ENCODE results near the gene MAPK8IP1. TPM values are rescaled to one million over a fixed set of nuclear protein-coding genes. Genes with fewer than 3 reads are reported as not detected.
A peak's percentile ranks its signal among the peaks of the same experiment; 100 is the strongest.
"Not testable (repeated sequence)": the region's sequence is repeated elsewhere in the genome, so short reads cannot be mapped to it uniquely, and the experiment has no call there.

MAPK8IP1 gene
- total and polyA plus RNA-seq, 4 donors = 4.7 to 15.4 (median 5.7) TPM

GRCh38 chr11:45905095-45905494, 19.6 kb downstream of the MAPK8IP1 start:
- no peak for ATAC-seq (ENCODE audit: insufficient read depth, low FRiP score)
- no peak for DNase-seq
- Histone ChIP-seq H3K9ac (ENCODE audit: insufficient read depth in 1 of 2, low read length in 2 of 2) (no peak overlapping the region), H3K9me3 (ENCODE audit: control insufficient read depth in 4 of 4, insufficient read depth in 3 of 4, low read length in 3 of 4) (no peaks in the 10 kb centered on the region), H3K4me3 (no peak overlapping the region), H3K4me1 (ENCODE audit: control insufficient read depth in 5 of 5, insufficient read depth in 5 of 5, low read length in 5 of 5) (peaks cover 0 to 26% (median 6%) of the 10 kb centered on the region in 5 donors), H3K27ac (ENCODE audit: low read depth in 1 of 2, low read length in 1 of 2) (no peak overlapping the region), H3K36me3 (ENCODE audit: control insufficient read depth in 4 of 4, insufficient read depth in 4 of 4, low read length in 4 of 4) (peaks cover 0 to 16% (median 3%) of the 10 kb centered on the region in 4 donors), H3K27me3 (ENCODE audit: control insufficient read depth in 3 of 3, insufficient read depth in 3 of 3, low read length in 2 of 3) (no peaks in the 10 kb centered on the region)
- TF ChIP-seq CTCF (IDR thresholded peaks at IDR 0.05; ENCODE audit: control extremely low read depth, extremely low read depth) = no peak
- WGBS, 2 donors = 93 to 96% methylated on average over 19 of the region's 19 CpGs

GRCh38 chr11:45905576-45905975, 20.1 kb downstream of the MAPK8IP1 start:
- not testable (repeated sequence) for H3K9me3 ChIP-seq (ENCODE audit: control insufficient read depth in 4 of 4, insufficient read depth in 3 of 4, low read length in 3 of 4); H3K27me3 ChIP-seq (ENCODE audit: control insufficient read depth in 3 of 3, insufficient read depth in 3 of 3, low read length in 2 of 3); H3K4me3 ChIP-seq; H3K27ac ChIP-seq (ENCODE audit: low read depth in 1 of 2, low read length in 1 of 2); H3K9ac ChIP-seq (ENCODE audit: insufficient read depth in 1 of 2, low read length in 2 of 2); DNase-seq; ATAC-seq (ENCODE audit: insufficient read depth, low FRiP score)
- Histone ChIP-seq H3K4me1 (ENCODE audit: control insufficient read depth in 5 of 5, insufficient read depth in 5 of 5, low read length in 5 of 5) (peaks cover 0 to 23% (median 2%) of the 10 kb centered on the region in 5 donors), H3K36me3 (ENCODE audit: control insufficient read depth in 4 of 4, insufficient read depth in 4 of 4, low read length in 4 of 4) (peaks cover 0 to 21% (median 4%) of the 10 kb centered on the region in 4 donors)
- 48 to 65% methylated on average over 6 of the region's 6 CpGs for WGBS, 2 donors

- H3K4me1 ChIP-seq (ENCODE audit: control insufficient read depth in 5 of 5, insufficient read depth in 5 of 5, low read length in 5 of 5) = peaks cover 0 to 17% (median 0%) of the 10 kb centered on the region in 5 donors
- DNase-seq = peak in 1 of 3 donors; percentile 12
- H3K27ac ChIP-seq (ENCODE audit: low read depth in 1 of 2, low read length in 1 of 2) = no peak overlapping the region
- no peak for TF ChIP-seq CTCF (IDR thresholded peaks at IDR 0.05; ENCODE audit: control extremely low read depth, extremely low read depth)
- no peak for ATAC-seq (ENCODE audit: insufficient read depth, low FRiP score)
- H3K27me3 ChIP-seq (ENCODE audit: control insufficient read depth in 3 of 3, insufficient read depth in 3 of 3, low read length in 2 of 3) = no peaks in the 10 kb centered on the region
- no peak overlapping the region for H3K4me3 ChIP-seq
- no peak overlapping the region for H3K9ac ChIP-seq (ENCODE audit: insufficient read depth in 1 of 2, low read length in 2 of 2)
- no peaks in the 10 kb centered on the region for H3K9me3 ChIP-seq (ENCODE audit: control insufficient read depth in 4 of 4, insufficient read depth in 3 of 4, low read length in 3 of 4)
- 68 to 70% methylated on average over 19 of the region's 19 CpGs for WGBS, 2 donors
- peaks cover 0 to 27% (median 5%) of the 10 kb centered on the region in 4 donors for H3K36me3 ChIP-seq (ENCODE audit: control insufficient read depth in 4 of 4, insufficient read depth in 4 of 4, low read length in 4 of 4)
Observed at GRCh38 chr11:45906096-45906682, 20.7 kb downstream of the MAPK8IP1 start.

GRCh38 chr11:45906965-45907611, 21.6 kb downstream of the MAPK8IP1 start, which contains the start of gene FREY1:
Gene FREY1 (minus strand): TSS chr11:45907271. CDS start chr11:45907245, 26 bp downstream.
- no peak within 1 kb of the TSS for H3K27ac ChIP-seq (ENCODE audit: low read depth in 1 of 2, low read length in 1 of 2)
- H3K9ac ChIP-seq (ENCODE audit: insufficient read depth in 1 of 2, low read length in 2 of 2) = no peak within 1 kb of the TSS
- peaks cover 0 to 31% (median 6%) of the 10 kb centered on the region in 4 donors for H3K36me3 ChIP-seq (ENCODE audit: control insufficient read depth in 4 of 4, insufficient read depth in 4 of 4, low read length in 4 of 4)
- TF ChIP-seq CTCF (IDR thresholded peaks at IDR 0.05; ENCODE audit: control extremely low read depth, extremely low read depth) = no peak
- no peak for DNase-seq
- H3K27me3 ChIP-seq (ENCODE audit: control insufficient read depth in 3 of 3, insufficient read depth in 3 of 3, low read length in 2 of 3) = no peaks in the 10 kb centered on the region
- no peak within 1 kb of the TSS for H3K4me3 ChIP-seq
- H3K9me3 ChIP-seq (ENCODE audit: control insufficient read depth in 4 of 4, insufficient read depth in 3 of 4, low read length in 3 of 4) = no peaks in the 10 kb centered on the region
- no peak for ATAC-seq (ENCODE audit: insufficient read depth, low FRiP score)
- WGBS, 2 donors = 69 to 81% methylated on average over 18 of the region's 18 CpGs
- peaks cover 0 to 12% (median 0%) of the 10 kb centered on the region in 5 donors for H3K4me1 ChIP-seq (ENCODE audit: control insufficient read depth in 5 of 5, insufficient read depth in 5 of 5, low read length in 5 of 5)

All from lung (tissue), 12 donors.